Ovary (tissue), 9 donors: ENCODE measurements around the gene OBI1. TPM values are rescaled to one million over a fixed set of nuclear protein-coding genes. Genes with fewer than 3 reads are reported as not detected.

Experiments
- DNase-seq, 5 donors: peaks; one replicate each; pipeline ENCODE4 v3.0.0-alpha.2; 2019 to 2020
- H3K27ac ChIP-seq, 2 donors: fragments of 200-600 bp; one replicate each; pipeline versions ENCODE4 v1.5.1 to v1.8.0; 2019 to 2022
- H3K27me3 ChIP-seq: fragments of 200-600 bp; one replicate; pipeline ENCODE4 v1.8.0; 2022
- H3K36me3 ChIP-seq: fragments of 200-600 bp; sonication (generic); one replicate; pipeline ENCODE4 v1.5.1; 2019
- H3K4me1 ChIP-seq: one replicate; pipeline ENCODE4 v1.8.1; 2013; ENCODE audit warnings: mild to moderate bottlenecking, moderate library complexity; ENCODE audit not compliant: insufficient read depth
- H3K4me3 ChIP-seq: fragments of 200-600 bp; sonication (generic); one replicate; pipeline ENCODE4 v1.5.1; 2017
- H3K9me3 ChIP-seq, 2 donors: fragments of 200-600 bp in 1 of 2; sonication (generic) in 1 of 2; one replicate each; pipeline versions ENCODE4 v1.5.1 to v1.8.1; 2013 to 2019; ENCODE audit warnings: mild to moderate bottlenecking in 1 of 2, moderate library complexity in 1 of 2
- EP300 ChIP-seq: sonication (generic); formaldehyde crosslinking; IDR thresholded peaks from one replicate; pipeline ENCODE4 v1.6.1; 2017; ENCODE audit warnings: antibody characterized with exemption
- POLR2A ChIP-seq: fragments of 450-650 bp; IDR thresholded peaks from one replicate; pipeline ENCODE4 v1.6.1; 2017; ENCODE audit warnings: antibody characterized with exemption, mild to moderate bottlenecking, moderate library complexity
- WGBS, 3 donors: extraction: QIAGEN DNeasy Blood & Tissue Kit in 1 of 3; methylation state at CpG; one replicate each; pipeline versions ENCODE4 v1.1.5 to v1.1.7; 2013 to 2017; 5-methylcytosine and 5-hydroxymethylcytosine counted together
- intact Hi-C, 4 donors: fragments of 100-400 bp; cut with DNase I; formaldehyde crosslinking; loops; one replicate each; pipeline versions ENCODE4 v1.11.0 to v1.15.1; 2022 to 2023
- polyA plus RNA-seq, 2 donors: library from polyadenylated mRNA; stranded (reverse); fragments of 200-250 nt in 1 of 2; fragments of 350-450 nt in 1 of 2; fragmentation: Illumina TruSeq in 1 of 2; extraction: RNeasy Lipid Tissue Mini Kit (QIAGEN cat#74804) in 1 of 2; gene quantifications; one replicate each; pipeline ENCODE4 v1.2.3, GENCODE V29; 2013 to 2014
- total RNA-seq, 7 donors: library from RNA; depleted of rRNA in 2 of 7; stranded (reverse); fragments of >200 nt in 2 of 7; fragmentation: NEBNext Ultra II Directional in 3 of 7; extraction: Animal tissue kit (Norgen Biotek cat#: 25700) in 3 of 7; gene quantifications; one replicate each; pipeline versions ENCODE4 v1.1.0 to v1.2.4, GENCODE V29; 2016 to 2023
- TF ChIP-seq, protein P1 (sequence below), 3 donors: fragments of 450-650 bp in 2 of 3; fragments of 200-600 bp in 1 of 3; IDR thresholded peaks; one replicate each; pipeline versions ENCODE4 v1.5.1 to v1.8.0; 2016 to 2022; ENCODE audit warnings: antibody characterized with exemption in 3 of 3, mild to moderate bottlenecking in 1 of 3
- donor health status: DM: no; HTN: no; CAD: no; lungs with moderate emphysema.
- donor health status: DM: no; HTN: no; CAD: no.
- donor health status: Bipolar disorder and iron deficiency.
- donor health status: DM: yes; HTN: yes; CAD: no.
- donor health status: DM: no; HTN: no; CAD: no.
- donor health status: DM: yes; HTN: yes; CAD: no.

The OBI1 gene
- total and polyA plus RNA-seq, 9 donors, result 6.5 to 14.0 (median 10.0) TPM

- Histone ChIP-seq H3K4me1 (no peaks in the 10 kb centered on the region), H3K36me3 (no peaks in the 10 kb centered on the region), H3K9me3 (no peaks in the 10 kb centered on the region), H3K27me3 (no peaks in the 10 kb centered on the region), H3K4me3 (no peak overlapping the region), H3K27ac (no peak overlapping the region)
- DNase-seq, result no peak
- TF ChIP-seq POLR2A, result no peak
- no peak for TF ChIP-seq EP300
- TF ChIP-seq, protein P1, sequence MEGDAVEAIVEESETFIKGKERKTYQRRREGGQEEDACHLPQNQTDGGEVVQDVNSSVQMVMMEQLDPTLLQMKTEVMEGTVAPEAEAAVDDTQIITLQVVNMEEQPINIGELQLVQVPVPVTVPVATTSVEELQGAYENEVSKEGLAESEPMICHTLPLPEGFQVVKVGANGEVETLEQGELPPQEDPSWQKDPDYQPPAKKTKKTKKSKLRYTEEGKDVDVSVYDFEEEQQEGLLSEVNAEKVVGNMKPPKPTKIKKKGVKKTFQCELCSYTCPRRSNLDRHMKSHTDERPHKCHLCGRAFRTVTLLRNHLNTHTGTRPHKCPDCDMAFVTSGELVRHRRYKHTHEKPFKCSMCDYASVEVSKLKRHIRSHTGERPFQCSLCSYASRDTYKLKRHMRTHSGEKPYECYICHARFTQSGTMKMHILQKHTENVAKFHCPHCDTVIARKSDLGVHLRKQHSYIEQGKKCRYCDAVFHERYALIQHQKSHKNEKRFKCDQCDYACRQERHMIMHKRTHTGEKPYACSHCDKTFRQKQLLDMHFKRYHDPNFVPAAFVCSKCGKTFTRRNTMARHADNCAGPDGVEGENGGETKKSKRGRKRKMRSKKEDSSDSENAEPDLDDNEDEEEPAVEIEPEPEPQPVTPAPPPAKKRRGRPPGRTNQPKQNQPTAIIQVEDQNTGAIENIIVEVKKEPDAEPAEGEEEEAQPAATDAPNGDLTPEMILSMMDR (IDR thresholded peaks at IDR 0.05), result no peak
- WGBS, 3 donors, result 23 to 34% (median 30%) methylated on average over 2 of the region's 2 CpGs
- intact Hi-C loops, result no loop called here
These were observed 30.1 kb upstream of the OBI1 start for GRCh38 chr13:78689011-78689410.

DNA sequence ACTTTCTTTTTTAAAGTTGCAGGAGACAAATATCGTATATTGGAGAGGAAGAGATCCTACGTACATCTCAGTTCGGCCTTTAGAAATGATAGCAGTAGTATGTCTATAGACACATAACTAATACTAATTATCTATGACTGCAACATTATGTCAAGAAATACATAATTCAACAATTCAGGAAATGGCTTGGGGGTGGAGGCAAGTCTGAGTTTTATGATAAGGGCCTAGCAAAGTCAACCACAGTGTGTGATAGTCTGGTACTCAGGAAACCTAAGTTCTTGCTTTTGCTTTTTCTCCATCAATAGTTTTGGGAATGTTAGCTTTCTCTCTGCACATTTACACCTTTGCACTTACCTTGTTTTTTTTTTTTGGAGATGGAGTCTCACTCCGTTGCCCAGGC, 27.5 kb upstream of the OBI1 start:
- no peak for DNase-seq
- Histone ChIP-seq H3K4me3 (no peak overlapping the region), H3K36me3 (no peaks in the 10 kb centered on the region), H3K9me3 (no peaks in the 10 kb centered on the region), H3K4me1 (no peaks in the 10 kb centered on the region), H3K27me3 (no peaks in the 10 kb centered on the region), H3K27ac (no peak overlapping the region)
- intact Hi-C loops, result no loop called here
- no peak for TF ChIP-seq POLR2A
- no peak for TF ChIP-seq EP300
- TF ChIP-seq, protein P1 (IDR thresholded peaks at IDR 0.05), result no peak
- 90 to 93% (median 93%) methylated on average over 4 of the region's 4 CpGs for WGBS, 3 donors

DNA sequence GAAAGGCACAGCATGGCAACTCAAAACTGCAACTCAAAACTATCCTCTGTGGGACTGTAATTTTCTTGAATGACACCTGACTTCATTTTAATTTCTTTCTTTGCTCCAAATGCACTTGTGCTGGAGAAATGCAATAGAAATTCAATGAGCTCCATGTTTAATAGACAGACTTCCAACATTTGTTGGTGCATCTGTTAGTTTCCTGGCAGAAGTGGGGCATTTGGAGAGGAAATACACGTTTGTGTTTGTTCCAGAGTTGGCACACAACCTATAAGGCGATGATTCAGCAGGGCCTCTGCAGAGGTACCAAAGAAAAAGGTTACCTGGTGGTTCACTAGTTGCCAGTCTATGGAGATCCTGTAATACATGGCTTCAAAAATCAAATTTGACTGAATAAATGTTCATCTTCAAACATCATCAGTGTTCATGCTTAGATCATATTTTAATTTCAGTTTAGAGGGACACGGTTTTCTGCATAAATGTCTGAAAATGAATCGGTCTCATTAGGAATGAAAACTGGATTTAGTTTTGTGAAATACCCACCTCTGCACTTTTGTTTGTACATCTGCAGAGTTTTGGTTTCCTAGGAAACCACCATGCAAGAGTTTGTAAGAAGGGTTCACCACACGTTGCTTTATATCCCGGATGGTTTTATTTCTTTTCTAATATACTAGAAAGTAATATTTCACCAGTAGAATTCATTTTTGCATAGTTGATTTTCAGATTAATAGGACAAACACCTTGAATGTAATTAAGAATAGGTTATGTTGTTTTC, 21.8 kb upstream of the OBI1 start:
- 49 to 53% (median 52%) methylated on average over 6 of the region's 6 CpGs for WGBS, 3 donors
- intact Hi-C loops, result no loop called here

GRCh38 chr13:78680115-78680561, 21.2 kb upstream of the OBI1 start:
- no peaks in the 10 kb centered on the region for H3K4me1 ChIP-seq
- H3K4me3 ChIP-seq, result no peak overlapping the region
- 60 to 72% (median 65%) methylated on average over 8 of the region's 8 CpGs for WGBS, 3 donors
- H3K36me3 ChIP-seq, result no peaks in the 10 kb centered on the region
- DNase-seq, result no peak
- H3K9me3 ChIP-seq, result no peaks in the 10 kb centered on the region
- no peaks in the 10 kb centered on the region for H3K27me3 ChIP-seq
- TF ChIP-seq EP300, result no peak
- TF ChIP-seq, protein P1 (IDR thresholded peaks at IDR 0.05), result no peak
- TF ChIP-seq POLR2A, result no peak
- intact Hi-C loops, result no loop called here
- no peak overlapping the region for H3K27ac ChIP-seq

More for the DNA sequence above, 21.8 kb upstream of the OBI1 start:
- Histone ChIP-seq H3K4me3 (no peak overlapping the region), H3K9me3 (no peaks in the 10 kb centered on the region), H3K27ac (no peak overlapping the region), H3K4me1 (no peaks in the 10 kb centered on the region), H3K27me3 (no peaks in the 10 kb centered on the region), H3K36me3 (no peaks in the 10 kb centered on the region)
- no peak for DNase-seq
- TF ChIP-seq EP300 (no peak), POLR2A (no peak)
- TF ChIP-seq, protein P1 (IDR thresholded peaks at IDR 0.05), result no peak
